Measurements from ENCODE around the gene CFHR2. TPM values are rescaled to one million over a fixed set of nuclear protein-coding genes. Genes with fewer than 3 reads are reported as not detected.

Gene CFHR2
- total RNA-seq, 6 experiments from 2014 or later = 242 to 674 (median 382) TPM

GRCh38 chr1:196955926-196956325 lies 12.4 kb downstream of the CFHR2 start:
- DNase-seq = no peak
- peaks cover 0 to 10% (median 0%) of the 10 kb centered on the region in 4 donors for H3K4me1 ChIP-seq
- no peak for ATAC-seq
- TF ChIP-seq CTCF (IDR thresholded peaks at IDR 0.05) (no peak), POLR2A (IDR thresholded peaks at IDR 0.05) (no peak)
- no peaks in the 10 kb centered on the region for H3K27me3 ChIP-seq
- H3K4me3 ChIP-seq = no peak overlapping the region
- intact Hi-C loops (cut with DNase I) = no loop called here
- peaks cover 0 to 46% (median 19%) of the 10 kb centered on the region in 4 donors for H3K36me3 ChIP-seq
- no peaks in the 10 kb centered on the region for H3K9me3 ChIP-seq
- no peak overlapping the region for H3K27ac ChIP-seq
- WGBS (ENCODE audit: insufficient coverage, low coverage, low lambda C conversion rate, missing lambda C conversion rate) = 100% methylated on average over 1 of the region's 1 CpG

- TF ChIP-seq CTCF (IDR thresholded peaks at IDR 0.05) = no peak
- TF ChIP-seq POLR2A (IDR thresholded peaks at IDR 0.05) = no peak
- Histone ChIP-seq H3K9me3 (no peaks in the 10 kb centered on the region), H3K36me3 (peaks cover 0 to 19% (median 6%) of the 10 kb centered on the region in 4 donors), H3K4me3 (no peak overlapping the region), H3K27ac (no peak overlapping the region), H3K4me1 (no peaks in the 10 kb centered on the region), H3K27me3 (no peaks in the 10 kb centered on the region)
- intact Hi-C loops (cut with DNase I) = no loop called here
- no peak for DNase-seq
- 66% methylated on average over 3 of the region's 3 CpGs for WGBS (ENCODE audit: insufficient coverage, low coverage, low lambda C conversion rate, missing lambda C conversion rate)
- ATAC-seq = no peak
Measured at GRCh38 chr1:196960854-196961253, 17.3 kb downstream of the CFHR2 start.

- 85% methylated on average over 1 of the region's 1 CpG for WGBS (ENCODE audit: insufficient coverage, low coverage, low lambda C conversion rate, missing lambda C conversion rate)
- Histone ChIP-seq H3K9me3 (no peaks in the 10 kb centered on the region), H3K27me3 (no peaks in the 10 kb centered on the region), H3K4me3 (no peak overlapping the region), H3K36me3 (no peaks in the 10 kb centered on the region), H3K4me1 (peaks cover 0 to 2% (median 0%) of the 10 kb centered on the region in 4 donors), H3K27ac (no peak overlapping the region)
- TF ChIP-seq POLR2A (IDR thresholded peaks at IDR 0.05) (no peak), CTCF (IDR thresholded peaks at IDR 0.05) (no peak)
- ATAC-seq (no peak), DNase-seq (no peak)
- intact Hi-C loops (cut with DNase I) = no loop called here
Measured at GRCh38 chr1:196970182-196970581, 26.6 kb downstream of the CFHR2 start.

GRCh38 chr1:196976278-196976677 lies 32.7 kb downstream of the CFHR2 start:
- peak overlapping the region in 2 of 3 donors; percentile 45 to 54 for H3K4me3 ChIP-seq
- TF ChIP-seq POLR2A (IDR thresholded peaks at IDR 0.05) (no peak), CTCF (IDR thresholded peaks at IDR 0.05) (peak in 2 of 4 donors; percentile 7 to 29)
- 18% methylated on average over 4 of the region's 4 CpGs for WGBS (ENCODE audit: insufficient coverage, low coverage, low lambda C conversion rate, missing lambda C conversion rate)
- DNase-seq = peak; percentile 53 to 56 (median 56)
- peak overlapping the region; percentile 7 to 63 (median 59) for H3K27ac ChIP-seq
- no peaks in the 10 kb centered on the region for H3K36me3 ChIP-seq
- H3K4me1 ChIP-seq = peaks cover 0 to 18% (median 0%) of the 10 kb centered on the region in 4 donors
- no peaks in the 10 kb centered on the region for H3K9me3 ChIP-seq
- H3K27me3 ChIP-seq = no peaks in the 10 kb centered on the region
- peak; percentile 66 to 84 (median 74) for ATAC-seq
- intact Hi-C loops (cut with DNase I) = no loop called here

GRCh38 chr1:196977278-196977677 lies 33.7 kb downstream of the CFHR2 start, which contains the start of gene CFHR5:
Gene CFHR5 (plus strand): TSS chr1:196977556. CDS start chr1:196977665, 109 bp downstream.
- 16% methylated on average over 5 of the region's 5 CpGs for WGBS (ENCODE audit: insufficient coverage, low coverage, low lambda C conversion rate, missing lambda C conversion rate)
- H3K36me3 ChIP-seq = no peaks in the 10 kb centered on the region
- H3K27me3 ChIP-seq = no peaks in the 10 kb centered on the region
- ATAC-seq (peak; percentile 72 to 82 (median 76)), DNase-seq (no peak)
- peaks cover 0 to 18% (median 0%) of the 10 kb centered on the region in 4 donors for H3K4me1 ChIP-seq
- TF ChIP-seq POLR2A (IDR thresholded peaks at IDR 0.05) = peak; percentile 14
- no peak for TF ChIP-seq CTCF (IDR thresholded peaks at IDR 0.05)
- no peaks in the 10 kb centered on the region for H3K9me3 ChIP-seq
- intact Hi-C loops (cut with DNase I) = no loop called here
- peak within 1 kb of the TSS; percentile 7 to 63 (median 59) for H3K27ac ChIP-seq
- H3K4me3 ChIP-seq = peak within 1 kb of the TSS; percentile 29 to 54 (median 45)
